ENCODE data around the gene ADAMTS16.
A peak's percentile ranks its signal among the peaks of the same experiment; 100 is the strongest.

The ADAMTS16 gene

DNA sequence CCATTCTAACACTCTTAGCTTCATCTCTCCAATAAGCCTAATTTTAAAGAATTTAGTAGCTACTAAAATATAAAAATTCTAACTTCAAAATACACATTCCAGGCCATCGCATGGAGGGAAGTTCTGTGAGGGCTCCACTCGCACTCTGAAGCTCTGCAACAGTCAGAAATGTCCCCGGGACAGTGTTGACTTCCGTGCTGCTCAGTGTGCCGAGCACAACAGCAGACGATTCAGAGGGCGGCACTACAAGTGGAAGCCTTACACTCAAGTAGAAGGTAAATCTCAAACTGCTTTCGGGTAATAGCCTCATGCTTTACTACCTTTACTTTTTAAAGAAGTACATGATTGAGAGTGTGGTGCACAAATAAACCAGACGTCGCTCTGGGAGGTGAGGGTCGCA lies 94.8 kb downstream of the ADAMTS16 start:
- no peak for DNase-seq (ENCODE audit: low spot score)

DNA sequence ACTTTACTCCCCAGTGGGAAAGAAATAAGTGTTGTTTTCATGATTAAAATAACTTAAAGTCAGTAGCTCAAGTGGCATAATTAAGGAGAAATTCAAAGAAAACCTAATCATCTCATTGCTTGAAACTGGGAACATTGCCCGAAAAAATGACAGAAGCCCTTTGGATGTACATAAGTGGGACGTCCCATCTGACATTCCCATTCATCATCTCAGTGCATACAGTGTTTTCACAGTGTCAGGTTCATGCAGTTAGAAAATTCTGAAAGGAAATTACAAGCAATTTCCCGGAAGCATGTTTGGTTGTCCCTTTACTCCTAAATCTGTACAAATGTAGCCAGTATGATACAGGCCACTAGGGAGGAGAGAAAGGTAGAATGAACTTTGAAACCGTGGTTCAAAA lies 95.6 kb downstream of the ADAMTS16 start:
- no peak for DNase-seq (ENCODE audit: low spot score)

DNA sequence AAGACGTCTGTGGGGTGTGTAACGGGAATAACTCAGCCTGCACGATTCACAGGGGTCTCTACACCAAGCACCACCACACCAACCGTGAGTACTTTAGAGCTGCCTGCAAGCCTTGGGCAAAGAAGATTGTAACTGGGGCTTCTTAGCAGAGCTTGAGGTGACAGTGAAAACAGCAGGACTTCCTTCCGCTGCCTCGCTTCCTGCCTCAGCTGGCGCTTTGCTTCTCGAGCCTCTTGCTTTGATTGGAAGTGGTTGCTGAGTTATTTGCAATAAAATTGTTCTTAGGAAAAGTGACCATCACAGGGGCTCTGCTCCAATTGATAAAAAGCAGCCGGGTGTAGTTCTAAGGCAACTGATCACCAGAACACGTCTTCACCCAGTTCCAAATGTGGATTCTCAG lies 99.1 kb downstream of the ADAMTS16 start:
- no peak for DNase-seq (ENCODE audit: low spot score)

DNA sequence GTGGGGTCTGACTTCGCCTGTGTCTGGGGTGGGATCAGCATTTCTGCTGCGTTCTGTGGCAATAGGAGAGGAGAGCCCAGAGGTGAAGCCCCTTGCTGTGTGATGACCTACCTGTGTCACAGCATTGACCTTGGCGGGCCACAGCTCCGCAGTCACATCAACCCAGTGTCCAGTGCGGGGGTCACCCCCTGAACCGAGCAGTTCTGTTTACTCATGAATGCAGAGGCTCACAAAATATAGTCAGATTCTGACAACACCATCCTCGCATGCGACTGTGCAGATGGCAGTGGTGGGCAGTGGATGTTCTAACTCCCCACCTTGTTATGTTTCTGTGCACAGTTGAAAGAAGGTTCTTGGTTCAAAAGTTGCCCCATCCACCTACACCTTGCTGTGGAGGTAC lies 100.1 kb downstream of the ADAMTS16 start:
- DNase-seq (ENCODE audit: low spot score), result no peak

DNA sequence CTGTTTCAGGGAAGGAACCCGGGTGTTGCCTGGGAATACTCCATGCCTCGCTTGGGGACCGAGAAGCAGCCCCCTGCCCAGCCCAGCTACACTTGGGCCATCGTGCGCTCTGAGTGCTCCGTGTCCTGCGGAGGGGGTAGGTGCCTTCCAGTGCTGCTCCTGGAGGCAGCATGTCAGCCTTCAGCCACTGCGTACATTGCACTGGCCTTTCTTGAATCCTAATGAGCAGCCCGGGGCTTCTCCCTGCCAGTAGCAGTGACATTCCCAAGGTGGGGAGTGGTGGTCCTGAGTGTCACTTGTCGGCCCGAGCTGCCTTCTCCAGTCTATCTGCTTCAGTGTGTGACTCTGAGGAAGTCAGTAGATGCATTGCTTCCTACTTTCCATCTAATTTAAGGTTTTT lies 101.9 kb downstream of the ADAMTS16 start:
- no peak for DNase-seq (ENCODE audit: low spot score)

DNA sequence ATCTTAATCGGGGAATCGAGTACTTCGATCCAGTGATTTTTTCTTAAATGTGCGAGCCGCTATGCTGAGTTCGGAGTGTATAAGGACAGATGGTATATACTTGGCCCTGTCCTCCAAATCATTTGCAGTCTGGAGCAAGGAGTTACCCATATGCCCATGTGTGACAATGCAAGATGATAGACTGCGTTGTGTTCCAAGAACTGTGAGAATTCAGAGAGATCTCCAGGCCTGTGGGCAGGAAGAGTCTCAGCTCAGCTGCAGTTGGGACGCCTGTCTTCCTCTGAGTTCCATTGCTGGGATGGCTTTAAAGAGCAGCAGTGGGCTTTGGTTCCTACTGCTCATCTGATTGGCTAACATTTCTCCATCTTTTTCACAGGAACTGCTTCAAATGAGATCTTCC lies 106.6 kb downstream of the ADAMTS16 start:
- DNase-seq (ENCODE audit: low spot score), result no peak

DNA sequence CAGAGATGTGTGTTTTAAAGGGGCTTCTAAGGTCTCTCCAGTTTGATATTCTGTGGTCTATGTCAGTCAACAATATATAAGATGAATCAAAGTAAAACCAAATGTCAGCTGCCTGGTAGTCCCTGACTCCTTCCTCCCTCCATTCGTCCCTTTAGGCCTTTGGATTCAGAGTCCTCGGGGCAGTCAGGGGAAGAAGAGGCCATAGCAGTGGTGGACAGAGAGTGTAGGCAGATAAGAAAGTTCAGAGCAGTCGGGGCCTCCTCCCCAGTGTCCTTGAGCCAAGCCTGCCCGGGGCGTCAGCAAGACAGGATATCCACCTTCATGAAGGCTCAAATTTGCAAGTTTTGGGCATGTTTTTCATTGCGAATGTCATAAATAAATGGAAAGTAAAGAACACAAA lies 110.6 kb downstream of the ADAMTS16 start:
- DNase-seq (ENCODE audit: low spot score), result no peak

DNA sequence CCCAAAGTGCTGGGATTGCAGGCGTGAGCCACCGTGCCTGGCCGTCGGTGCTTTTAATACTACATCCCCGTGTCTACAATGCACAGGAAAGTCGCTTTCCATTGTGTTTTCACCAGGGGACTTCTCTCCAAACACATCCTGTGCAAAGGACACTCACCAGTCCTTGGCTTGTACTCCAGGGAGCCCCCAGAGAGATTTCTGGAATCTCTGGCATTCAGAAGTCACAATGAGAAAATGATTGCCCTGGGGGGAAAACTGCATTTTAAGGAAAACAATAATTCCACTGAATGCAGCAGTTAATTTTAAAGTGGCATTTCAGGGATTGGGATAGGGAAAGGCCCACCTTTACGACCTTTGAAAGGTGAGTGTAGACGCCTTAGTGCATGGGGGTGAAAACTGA lies 112.0 kb downstream of the ADAMTS16 start:
- DNase-seq (ENCODE audit: low spot score), result no peak

DNA sequence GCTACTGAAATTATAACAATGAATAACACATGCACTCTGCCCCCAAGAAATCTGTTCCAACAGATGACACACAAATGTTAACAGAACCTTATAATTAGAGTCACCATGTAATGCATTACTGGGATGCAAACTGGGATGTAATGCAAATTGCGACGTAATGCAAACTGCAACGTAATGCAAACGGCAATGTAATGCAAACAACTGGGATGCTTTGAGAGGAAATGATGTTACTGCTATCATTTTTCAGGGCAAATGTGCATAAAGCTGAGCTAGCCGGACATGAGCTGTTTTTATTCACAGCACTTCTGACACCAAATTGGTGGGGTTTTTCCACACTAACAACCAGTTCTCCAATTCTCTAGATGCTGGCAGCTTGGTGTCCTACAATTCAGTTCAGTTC lies 117.2 kb downstream of the ADAMTS16 start:
- DNase-seq (ENCODE audit: low spot score), result no peak

DNA sequence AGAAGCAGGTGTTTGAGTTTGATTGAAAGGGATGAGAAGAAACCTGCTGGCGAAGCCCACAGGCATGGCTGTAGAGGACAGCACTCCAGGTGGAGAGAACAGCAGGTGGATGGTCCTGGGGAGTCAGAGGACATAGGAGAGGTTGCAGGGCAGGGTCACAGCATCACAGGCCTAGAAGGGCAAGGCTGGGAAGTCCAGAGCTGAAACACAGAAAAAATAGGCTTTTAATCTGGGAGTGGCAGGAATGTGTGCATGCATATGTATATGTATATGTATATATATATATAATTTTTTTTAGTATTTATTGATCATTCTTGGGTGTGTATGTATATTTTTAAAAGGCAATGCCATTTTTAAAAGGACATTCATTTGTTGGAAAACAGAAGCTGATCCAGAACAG lies 118.4 kb downstream of the ADAMTS16 start:
- no peak for DNase-seq (ENCODE audit: low spot score)

DNA sequence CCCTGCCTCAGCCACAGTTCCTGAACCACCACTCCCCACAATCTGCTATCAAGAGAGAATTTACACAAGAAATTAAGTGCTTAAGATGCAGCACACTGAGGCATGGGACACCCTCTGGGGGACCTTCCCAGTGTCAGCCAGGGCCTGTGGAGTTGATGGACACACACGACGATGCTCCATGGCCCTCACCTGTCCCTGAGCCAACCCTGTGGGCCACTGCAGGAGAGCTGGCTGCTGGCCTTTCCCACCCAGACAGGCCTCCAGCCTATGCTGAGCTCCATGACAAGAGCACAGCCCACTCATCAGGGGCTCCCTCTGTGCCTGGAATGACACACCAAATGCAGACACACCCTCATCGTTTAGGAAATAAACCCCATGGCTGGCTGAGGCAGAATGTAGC lies 124.6 kb downstream of the ADAMTS16 start:
- DNase-seq (ENCODE audit: low spot score), result no peak

DNA sequence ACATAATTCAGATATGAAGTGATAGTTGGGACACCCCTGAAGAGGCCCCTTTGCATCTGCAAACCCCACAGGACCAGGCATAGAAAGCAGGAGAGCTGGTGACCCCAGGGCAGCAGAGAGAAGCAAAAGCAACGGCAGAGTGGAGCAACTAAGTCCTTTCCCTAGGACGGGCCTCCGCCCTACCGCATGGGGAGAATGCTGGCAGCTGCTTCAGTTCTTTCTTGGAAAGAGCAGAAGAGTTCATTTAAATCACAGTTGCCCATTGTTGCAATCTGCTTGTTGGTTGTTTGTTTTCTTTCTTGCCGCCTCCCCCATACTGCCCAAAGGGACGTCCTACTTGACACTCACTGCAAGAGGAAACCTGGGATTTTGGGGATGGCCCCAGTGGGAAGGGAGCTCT lies 126.2 kb downstream of the ADAMTS16 start:
- DNase-seq (ENCODE audit: low spot score), result no peak

DNA sequence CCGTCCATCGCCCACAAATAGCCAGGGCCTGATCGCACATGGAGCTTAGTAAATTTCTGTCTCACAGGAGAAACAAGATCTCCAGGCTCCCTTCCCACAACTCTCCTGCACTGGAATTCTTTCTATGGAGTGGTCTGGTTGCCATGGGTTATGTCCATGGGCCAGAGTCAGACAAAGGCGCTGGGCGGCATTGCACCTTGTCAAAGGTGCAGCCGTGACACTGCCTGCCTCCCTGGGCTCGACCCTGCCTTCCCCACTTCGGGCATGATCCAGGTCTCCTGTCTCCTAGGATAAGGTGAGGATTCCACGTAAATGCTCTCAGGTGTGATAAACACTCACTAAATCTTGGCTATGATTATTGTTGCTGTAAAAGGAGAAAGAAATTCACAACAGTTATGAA lies 130.0 kb downstream of the ADAMTS16 start:
- no peak for DNase-seq (ENCODE audit: low spot score)

DNA sequence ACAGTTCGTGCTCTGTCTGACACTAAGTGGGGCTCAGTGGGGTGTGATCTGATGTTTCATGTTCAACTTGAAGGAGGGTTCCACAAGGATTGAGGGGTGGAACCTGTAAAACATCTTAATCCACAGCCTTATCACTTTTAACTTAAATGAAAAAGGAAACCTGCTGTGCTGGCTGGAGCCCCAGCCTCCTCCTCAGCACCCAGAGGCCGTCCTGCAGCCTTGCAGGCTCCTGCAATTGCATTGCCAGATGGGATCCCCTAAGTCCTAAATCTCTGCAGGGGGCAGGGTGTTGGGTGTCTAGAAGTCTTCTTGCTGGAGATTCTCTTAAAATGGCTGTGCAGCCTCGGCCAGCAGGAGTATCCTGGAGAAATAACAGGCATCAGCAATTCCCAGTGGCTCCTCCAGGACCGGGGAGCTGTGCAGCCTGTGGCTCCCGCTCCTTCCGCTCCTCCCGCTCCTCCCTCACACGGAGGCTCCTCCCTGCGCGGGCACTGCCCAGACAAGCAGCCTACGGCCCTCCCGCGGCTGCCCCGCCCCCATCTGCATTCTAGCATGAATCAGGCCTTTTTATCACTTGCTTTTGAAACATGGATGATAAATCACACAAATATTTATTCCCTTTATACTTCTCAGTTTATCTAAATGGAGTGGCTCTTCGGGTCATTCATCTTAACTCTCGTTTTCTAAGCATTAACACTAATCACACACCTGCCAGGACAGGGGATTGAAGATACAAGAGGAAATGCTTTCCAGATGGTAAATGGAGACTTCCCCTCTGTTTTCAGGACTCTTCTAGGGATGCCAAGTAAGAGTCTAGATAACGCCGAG lies 131.0 kb downstream of the ADAMTS16 start:
- peak; percentile 73 for DNase-seq (ENCODE audit: low spot score)

DNA sequence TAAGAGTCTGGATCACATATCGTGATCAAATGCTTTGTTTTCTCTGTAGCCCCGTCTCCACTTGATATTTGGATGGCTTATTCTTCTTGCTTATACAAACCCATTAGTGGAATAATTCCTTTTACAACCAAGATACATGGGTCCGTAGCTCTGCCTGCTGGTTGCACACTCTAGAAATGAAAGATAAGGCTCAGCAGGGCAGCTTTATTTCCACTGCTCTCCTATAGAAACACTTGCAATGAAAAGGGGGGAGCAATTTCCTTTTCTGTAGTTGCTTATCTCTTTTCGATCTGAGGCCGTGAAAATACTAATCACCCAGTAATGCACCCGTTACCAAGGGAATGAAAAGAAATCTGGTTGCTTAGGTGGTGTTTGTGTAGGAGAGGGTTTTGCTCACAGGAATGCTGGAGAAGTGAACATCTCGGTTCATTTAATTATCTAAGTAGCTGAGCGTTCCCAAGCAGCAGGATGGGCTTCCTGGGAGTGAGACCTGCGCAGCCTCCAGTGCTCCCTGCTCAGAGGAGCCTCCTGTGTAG lies 131.7 kb downstream of the ADAMTS16 start:
- no peak for DNase-seq (ENCODE audit: low spot score)

DNA sequence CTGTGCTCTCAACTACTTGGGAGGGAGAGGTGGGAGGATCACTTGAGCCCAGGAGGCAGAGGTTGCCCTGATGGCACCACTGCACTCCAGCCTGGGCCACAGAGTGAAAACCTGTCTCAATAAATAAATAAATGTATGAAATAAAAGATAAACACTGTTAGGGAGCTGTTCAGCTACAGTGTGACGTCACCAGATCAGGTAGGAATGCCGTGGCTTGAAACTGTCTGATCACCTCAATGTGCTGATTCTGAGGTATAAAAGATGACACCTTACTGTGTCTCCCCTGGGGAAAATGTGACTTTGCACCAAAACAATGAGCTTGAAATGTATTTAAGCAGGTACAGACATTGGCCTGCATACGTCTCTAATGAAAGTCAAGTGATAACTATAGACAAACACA lies 133.3 kb downstream of the ADAMTS16 start:
- no peak for DNase-seq (ENCODE audit: low spot score)

DNA sequence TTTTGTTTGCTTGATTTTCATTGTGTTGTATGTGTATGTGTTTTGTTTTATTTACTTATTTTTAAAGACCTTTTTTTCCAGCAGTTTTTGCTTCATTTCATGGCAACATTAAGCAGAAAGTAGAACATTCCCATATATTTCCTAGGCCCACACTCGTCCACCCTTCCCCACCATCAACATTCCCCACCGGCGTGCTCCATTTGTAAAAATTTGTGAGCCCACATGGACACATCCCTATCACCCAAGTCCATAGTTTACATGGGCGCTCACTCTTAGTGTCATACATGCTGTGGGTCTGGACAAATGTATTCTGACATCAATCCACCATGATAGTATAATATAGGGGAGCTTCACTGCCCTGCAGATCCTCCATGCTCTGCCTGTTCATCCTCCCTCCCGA lies 133.8 kb downstream of the ADAMTS16 start:
- DNase-seq (ENCODE audit: low spot score), result no peak

DNA sequence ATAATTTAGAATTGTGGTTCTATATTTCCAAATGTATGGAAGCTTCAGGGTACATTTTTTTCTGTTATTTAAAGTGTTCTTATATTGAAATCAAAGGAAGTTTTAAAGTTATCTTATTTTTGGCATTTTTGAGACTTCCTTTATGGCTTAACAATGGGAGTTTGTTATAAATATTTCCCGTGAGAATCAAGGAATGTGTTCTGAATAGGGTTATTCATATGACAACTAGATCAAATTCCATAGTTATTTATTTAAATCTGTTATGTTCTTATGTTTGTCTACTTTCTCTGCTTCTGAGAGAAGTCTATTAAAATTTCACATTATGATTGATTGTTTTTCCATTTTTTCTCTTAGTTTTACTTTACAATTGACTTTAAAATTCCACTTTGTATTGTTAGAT lies 135.1 kb downstream of the ADAMTS16 start:
- no peak for DNase-seq (ENCODE audit: low spot score)

DNA sequence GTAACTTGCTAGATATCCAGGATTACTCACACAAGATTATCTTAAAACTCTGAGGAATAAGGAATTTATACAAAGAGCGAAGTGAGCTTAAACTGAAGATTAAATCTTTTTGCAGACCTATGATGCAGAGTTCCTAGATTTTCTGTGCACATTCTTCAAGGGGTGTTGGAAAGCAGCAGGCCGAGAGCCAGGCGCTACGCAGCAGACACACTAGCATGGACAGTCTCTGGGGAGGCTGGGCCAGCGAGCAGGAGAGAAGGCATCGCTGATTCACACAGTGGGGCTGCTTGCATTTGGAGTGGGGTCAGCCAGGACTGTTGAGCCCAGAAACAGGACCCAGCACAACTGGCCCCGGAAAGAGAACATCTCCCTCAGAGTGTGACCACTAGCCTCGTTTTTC lies 136.3 kb downstream of the ADAMTS16 start:
- DNase-seq (ENCODE audit: low spot score), result peak; percentile 21

DNA sequence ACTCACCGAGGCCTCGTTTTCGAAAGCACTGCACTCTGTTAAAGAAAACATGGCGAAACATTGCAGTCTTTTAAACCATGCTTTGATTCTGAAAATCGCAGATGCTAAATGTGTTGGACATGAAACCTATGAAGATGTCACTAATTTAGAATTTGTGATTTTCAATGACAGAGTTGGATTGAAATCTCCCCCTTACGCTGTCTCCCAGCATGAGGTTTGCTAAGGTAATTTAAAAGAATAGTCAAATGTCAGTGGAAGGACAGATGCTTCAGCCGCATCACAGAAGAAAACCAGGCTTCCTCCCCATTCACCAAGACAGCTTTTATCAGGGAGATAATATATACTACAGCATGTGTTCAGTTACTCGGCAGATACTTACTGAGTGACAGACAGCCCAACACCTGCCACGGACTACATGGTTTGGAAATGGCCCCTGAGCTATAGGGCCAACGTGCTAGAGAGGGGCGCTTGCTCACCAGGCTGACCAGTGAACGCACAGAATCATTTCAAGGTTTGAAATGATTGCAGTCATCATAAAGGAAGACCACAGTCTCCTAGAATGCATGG lies 136.9 kb downstream of the ADAMTS16 start:
- DNase-seq (ENCODE audit: low spot score), result no peak

DNA sequence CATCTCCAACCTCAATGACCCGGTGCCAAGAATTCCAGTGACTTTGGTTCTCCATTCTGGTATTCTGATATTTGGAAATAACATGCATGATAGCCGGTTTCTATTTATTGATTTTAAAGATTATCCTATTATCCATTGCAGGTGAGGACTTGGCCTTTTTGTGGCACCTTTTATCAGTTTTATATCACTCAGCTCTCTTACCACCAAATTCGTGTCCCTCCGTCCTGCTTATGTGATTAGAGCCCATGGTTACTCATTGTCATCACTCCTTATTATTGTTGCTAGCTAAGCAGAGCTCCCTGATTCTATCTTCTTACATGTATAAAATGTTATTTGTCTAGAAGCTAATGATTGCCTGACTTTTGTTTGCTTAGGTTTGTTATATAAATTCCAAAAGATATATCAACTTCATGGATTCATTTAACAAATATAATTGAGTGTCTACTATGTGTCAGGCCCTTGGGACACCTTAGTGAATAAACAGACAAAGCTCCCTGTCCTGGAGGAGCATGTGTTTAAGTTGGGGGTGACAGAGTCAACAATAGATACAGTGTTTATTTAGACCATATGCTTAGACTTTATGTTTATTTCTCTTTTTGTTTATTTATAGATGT lies 138.2 kb downstream of the ADAMTS16 start:
- DNase-seq (ENCODE audit: low spot score), result no peak

DNA sequence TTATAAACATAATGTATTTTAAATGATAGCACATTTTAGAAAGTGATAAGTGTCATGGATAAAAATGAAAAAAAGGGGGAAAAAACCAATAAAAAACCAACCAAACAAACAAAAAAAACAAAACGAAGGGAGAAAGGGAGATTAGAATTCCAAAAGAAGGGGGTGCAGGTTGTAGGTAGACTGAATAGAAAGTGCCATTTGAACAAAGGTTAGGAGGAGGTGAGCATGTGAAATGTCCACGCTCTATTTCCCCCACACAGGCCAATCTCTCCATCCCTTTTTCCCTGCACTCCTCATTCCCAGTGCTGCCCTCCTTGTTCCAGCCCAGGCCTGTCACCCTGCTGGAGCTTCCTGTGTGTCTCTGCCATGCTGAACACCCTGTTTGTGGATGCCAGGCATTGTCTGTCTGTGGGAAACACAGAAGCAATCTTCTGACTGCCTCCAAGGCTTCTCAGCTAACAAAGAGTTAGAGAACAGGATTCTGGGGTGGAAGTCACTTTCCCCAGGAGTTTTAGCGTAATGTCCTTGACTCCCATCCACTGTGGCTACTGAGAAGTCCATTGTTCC lies 138.8 kb downstream of the ADAMTS16 start:
- no peak for DNase-seq (ENCODE audit: low spot score)

DNA sequence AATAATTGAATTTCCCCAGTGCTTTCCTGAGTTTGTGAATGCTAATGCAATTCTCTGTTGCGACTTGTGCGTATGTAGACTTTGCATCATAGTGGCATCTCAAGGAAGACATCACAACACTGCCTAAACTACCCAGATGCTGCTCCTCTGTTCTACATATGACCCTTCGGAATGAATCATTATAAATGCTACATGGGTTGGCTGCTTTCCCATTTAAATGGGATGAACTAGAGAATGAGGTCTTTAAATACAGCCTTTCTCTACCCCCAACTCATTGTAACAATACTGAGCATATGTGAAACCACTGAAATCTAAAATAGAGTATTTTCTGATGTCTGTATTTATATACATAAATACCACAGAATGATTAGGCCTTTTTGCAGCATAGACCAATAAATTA lies 145.8 kb downstream of the ADAMTS16 start:
- DNase-seq (ENCODE audit: low spot score), result no peak

Measured in ecto neural progenitor cell (in vitro differentiated cells).